Prostate gland (tissue), 2 donors: ENCODE data around the gene HOXD8. TPM values are rescaled to one million over a fixed set of nuclear protein-coding genes. Genes with fewer than 3 reads are reported as not detected.

Source experiments
- DNase-seq: peaks from one replicate; pipeline ENCODE4 v3.0.0-alpha.2; 2019; ENCODE audit warnings: low spot score
- H3K27ac ChIP-seq, 2 donors: fragments of 200-600 bp; sonication (generic); 2 replicates each; pipeline ENCODE4 v1.5.1; 2017 to 2019
- H3K27me3 ChIP-seq: fragments of 200-600 bp; sonication (generic); replicated peaks from 2 replicates; pipeline ENCODE4 v1.5.1; 2019; ENCODE audit not compliant: insufficient read depth
- H3K36me3 ChIP-seq, 2 donors: fragments of 200-600 bp; sonication (generic); 1 replicate in 1 of 2; 2 replicates in 1 of 2; pipeline versions ENCODE4 v1.5.1 to v1.8.1; 2017 to 2019
- H3K4me1 ChIP-seq: fragments of 200-600 bp; sonication (generic); replicated peaks from 2 replicates; pipeline ENCODE4 v1.5.1; 2019
- H3K4me3 ChIP-seq, 2 donors: fragments of 200-600 bp; sonication (generic); 2 replicates each; pipeline ENCODE4 v1.5.1; 2017 to 2019
- H3K9me3 ChIP-seq: fragments of 200-600 bp; sonication (generic); 2 replicates; pipeline ENCODE4 v1.5.1; 2017
- POLR2A ChIP-seq: fragments of 450-650 bp; IDR thresholded peaks from one replicate; pipeline ENCODE4 v1.6.1; 2016; ENCODE audit warnings: antibody characterized with exemption, mild to moderate bottlenecking
- POLR2AphosphoS5 ChIP-seq: sonication (generic); formaldehyde crosslinking; IDR thresholded peaks from one replicate; pipeline ENCODE4 v1.6.1; 2017; ENCODE audit warnings: antibody characterized with exemption
- WGBS: methylation state at CpG from one replicate; pipeline ENCODE4 v1.1.5; 2018; 5-methylcytosine and 5-hydroxymethylcytosine counted together
- intact Hi-C: fragments of 100-400 bp; cut with DNase I; formaldehyde crosslinking; loops from one replicate; pipeline ENCODE4 v1.14.2; 2022
- total RNA-seq, 2 donors: library from RNA; depleted of rRNA; stranded (reverse); fragments of >200 nt; gene quantifications; one replicate each; pipeline ENCODE4 v1.1.0, GENCODE V29; 2016
- TF ChIP-seq, protein P1 (sequence below), 4 experiments: fragments of 200-600 bp in 2 of 4; fragments of 450-650 bp in 2 of 4; sonication (generic) in 2 of 4; IDR thresholded peaks; 1 replicate in 3 of 4; 2 replicates in 1 of 4; pipeline ENCODE4 v1.5.1; 2016 to 2019; ENCODE audit warnings: antibody characterized with exemption in 4 of 4, mild to moderate bottlenecking in 2 of 4, moderate library complexity in 2 of 4

The HOXD8 gene
- total RNA-seq, 2 donors from 2014 or later, result 10.4 to 30.8 TPM

DNA sequence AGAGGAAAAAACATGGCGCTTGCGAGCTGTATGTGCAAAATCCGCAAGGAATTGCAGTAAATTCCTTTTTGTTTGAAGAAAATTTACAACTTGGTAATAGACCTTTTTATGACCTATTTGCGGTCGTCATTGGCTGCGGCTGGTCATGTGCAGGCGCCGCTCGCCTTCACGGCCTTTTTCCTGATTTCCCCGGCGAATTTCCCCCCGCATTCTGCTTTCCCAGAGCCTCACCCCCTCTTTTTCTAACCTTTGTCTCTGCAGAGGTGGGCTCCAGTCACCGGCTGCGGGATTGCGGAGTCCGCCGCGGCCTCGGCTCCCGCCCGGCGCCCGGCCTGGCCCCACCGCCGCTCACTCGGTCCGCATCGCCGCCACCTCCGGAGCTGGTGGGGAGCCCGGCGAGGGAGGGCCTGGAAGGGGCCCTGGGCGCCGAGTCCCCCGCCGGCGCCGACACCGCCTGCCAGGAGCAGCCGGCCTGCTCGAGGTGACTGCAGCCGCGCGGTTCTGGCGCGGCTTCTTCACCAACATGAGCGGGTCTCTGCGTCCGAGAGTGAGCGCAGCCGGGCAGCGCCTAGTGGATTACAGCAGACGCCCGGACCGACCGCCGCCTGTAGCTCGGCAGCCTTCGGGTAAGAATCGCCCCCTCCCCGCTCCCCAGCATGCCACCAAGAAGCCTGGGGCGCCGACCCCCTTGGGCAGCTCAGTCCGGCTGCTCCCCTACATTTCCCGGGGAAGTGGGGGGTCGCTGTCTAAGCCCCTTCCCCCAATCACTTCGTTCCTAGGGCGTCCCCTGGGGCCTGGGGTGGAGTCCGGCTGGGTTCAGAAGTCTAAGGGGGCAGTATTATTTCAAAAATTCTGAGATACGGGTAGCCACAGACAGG is 7.1 kb downstream of the HOXD8 start:
- H3K4me1 ChIP-seq, result no peaks in the 10 kb centered on the region
- no peaks in the 10 kb centered on the region for H3K27me3 ChIP-seq
- 7% methylated on average over 71 of the region's 71 CpGs for WGBS
- no peaks in the 10 kb centered on the region for H3K36me3 ChIP-seq
- intact Hi-C loops, result no loop called here
- TF ChIP-seq POLR2A, result no peak
- TF ChIP-seq, protein P1, sequence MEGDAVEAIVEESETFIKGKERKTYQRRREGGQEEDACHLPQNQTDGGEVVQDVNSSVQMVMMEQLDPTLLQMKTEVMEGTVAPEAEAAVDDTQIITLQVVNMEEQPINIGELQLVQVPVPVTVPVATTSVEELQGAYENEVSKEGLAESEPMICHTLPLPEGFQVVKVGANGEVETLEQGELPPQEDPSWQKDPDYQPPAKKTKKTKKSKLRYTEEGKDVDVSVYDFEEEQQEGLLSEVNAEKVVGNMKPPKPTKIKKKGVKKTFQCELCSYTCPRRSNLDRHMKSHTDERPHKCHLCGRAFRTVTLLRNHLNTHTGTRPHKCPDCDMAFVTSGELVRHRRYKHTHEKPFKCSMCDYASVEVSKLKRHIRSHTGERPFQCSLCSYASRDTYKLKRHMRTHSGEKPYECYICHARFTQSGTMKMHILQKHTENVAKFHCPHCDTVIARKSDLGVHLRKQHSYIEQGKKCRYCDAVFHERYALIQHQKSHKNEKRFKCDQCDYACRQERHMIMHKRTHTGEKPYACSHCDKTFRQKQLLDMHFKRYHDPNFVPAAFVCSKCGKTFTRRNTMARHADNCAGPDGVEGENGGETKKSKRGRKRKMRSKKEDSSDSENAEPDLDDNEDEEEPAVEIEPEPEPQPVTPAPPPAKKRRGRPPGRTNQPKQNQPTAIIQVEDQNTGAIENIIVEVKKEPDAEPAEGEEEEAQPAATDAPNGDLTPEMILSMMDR (IDR thresholded peaks at IDR 0.05), result peak in 1 of 4 experiments; percentile 15
- peak overlapping the region; percentile 39 to 54 for H3K4me3 ChIP-seq
- H3K27ac ChIP-seq, result peak overlapping the region; percentile 60 to 75
- H3K9me3 ChIP-seq, result no peaks in the 10 kb centered on the region
- DNase-seq, result no peak

DNA sequence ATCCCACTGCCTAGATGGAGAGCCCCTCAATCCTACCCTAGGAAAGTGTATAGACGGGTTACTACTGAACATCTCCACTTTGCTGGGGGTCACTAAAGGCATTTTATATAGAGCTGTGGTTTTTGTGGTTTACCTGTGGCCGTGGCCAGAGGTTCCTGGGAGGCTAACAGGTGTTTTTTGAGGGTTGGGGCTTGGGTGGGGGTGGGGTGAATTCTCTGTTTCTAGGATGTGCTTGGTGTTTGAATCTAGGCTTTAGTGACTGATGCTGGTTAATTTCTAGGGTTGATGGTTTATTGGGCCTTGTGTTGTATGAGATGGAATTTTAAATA is 7.7 kb downstream of the HOXD8 start:
- Histone ChIP-seq H3K27ac (peak overlapping the region; percentile 60 to 75), H3K4me1 (no peaks in the 10 kb centered on the region), H3K36me3 (no peaks in the 10 kb centered on the region), H3K27me3 (no peaks in the 10 kb centered on the region), H3K4me3 (peak overlapping the region; percentile 39 to 54), H3K9me3 (no peaks in the 10 kb centered on the region)
- 71% methylated on average over 2 of the region's 2 CpGs for WGBS
- TF ChIP-seq, protein P1 (IDR thresholded peaks at IDR 0.05), result no peak
- TF ChIP-seq POLR2AphosphoS5 (no peak), POLR2A (no peak)
- intact Hi-C loops, result no loop called here
- DNase-seq, result no peak

DNA sequence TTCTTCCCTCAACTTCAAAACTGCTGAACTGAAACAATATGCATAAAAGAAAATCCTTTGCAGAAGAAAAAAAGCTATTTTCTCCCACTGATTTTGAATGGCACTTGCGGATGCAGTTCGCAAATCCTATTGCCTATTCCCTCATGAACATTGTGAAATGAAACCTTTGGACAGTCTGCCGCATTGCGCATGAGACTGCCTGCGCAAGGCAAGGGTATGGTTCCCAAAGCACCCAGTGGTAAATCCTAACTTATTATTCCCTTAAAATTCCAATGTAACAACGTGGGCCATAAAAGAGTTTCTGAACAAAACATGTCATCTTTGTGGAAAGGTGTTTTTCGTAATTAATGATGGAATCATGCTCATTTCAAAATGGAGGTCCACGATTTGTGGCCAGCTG is 8.4 kb downstream of the HOXD8 start:
- no peak for TF ChIP-seq POLR2A
- no peak for TF ChIP-seq POLR2AphosphoS5
- TF ChIP-seq, protein P1 (IDR thresholded peaks at IDR 0.05), result no peak
- Histone ChIP-seq H3K27ac (no peak overlapping the region), H3K27me3 (no peaks in the 10 kb centered on the region), H3K4me1 (no peaks in the 10 kb centered on the region), H3K4me3 (no peak overlapping the region), H3K9me3 (no peaks in the 10 kb centered on the region), H3K36me3 (no peaks in the 10 kb centered on the region)
- no peak for DNase-seq
- intact Hi-C loops, result no loop called here
- 77% methylated on average over 8 of the region's 8 CpGs for WGBS

DNA sequence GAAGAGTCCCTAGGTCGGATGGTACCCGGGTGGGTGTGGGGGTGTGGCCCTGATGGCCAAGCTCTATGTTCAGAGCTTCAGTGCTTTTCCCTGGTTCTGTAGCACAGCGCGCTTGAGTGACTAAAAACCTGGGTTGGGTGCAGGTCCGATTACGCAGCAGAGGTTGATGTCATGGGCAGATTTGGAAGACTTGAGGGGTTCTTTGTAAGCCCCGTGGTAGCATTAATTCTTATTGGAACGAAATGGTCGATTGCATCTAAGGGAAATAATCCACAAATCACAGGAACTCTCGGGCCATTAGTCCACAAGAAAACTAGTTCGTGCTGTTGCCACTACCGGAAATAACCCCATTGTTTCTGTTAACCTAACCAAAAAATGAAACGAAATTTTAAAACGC is 9.0 kb downstream of the HOXD8 start:
- WGBS, result 57% methylated on average over 14 of the region's 14 CpGs
- intact Hi-C loops, result no loop called here
- Histone ChIP-seq H3K27ac (no peak overlapping the region), H3K4me3 (no peak overlapping the region), H3K4me1 (no peaks in the 10 kb centered on the region), H3K27me3 (no peaks in the 10 kb centered on the region), H3K9me3 (no peaks in the 10 kb centered on the region), H3K36me3 (no peaks in the 10 kb centered on the region)
- TF ChIP-seq POLR2AphosphoS5 (no peak), POLR2A (no peak)
- TF ChIP-seq, protein P1 (IDR thresholded peaks at IDR 0.05), result no peak
- DNase-seq, result no peak
